Esophagus muscularis mucosa (tissue), 3 donors: ENCODE results near the gene AGAP6.

Experiments
- POLR2A ChIP-seq: fragments of 450-650 bp; IDR thresholded peaks from one replicate; pipeline ENCODE4 v1.6.1; 2017; ENCODE audit warnings: antibody characterized with exemption, moderate library complexity, mild to moderate bottlenecking, low read depth
- TF ChIP-seq, protein P1 (sequence below), 3 experiments: fragments of 200-600 bp in 2 of 3; fragments of 450-650 bp in 1 of 3; sonication (generic) in 2 of 3; IDR thresholded peaks; one replicate each; pipeline ENCODE4 v1.5.1; 2017 to 2019; ENCODE audit warnings: antibody characterized with exemption in 3 of 3, mild to moderate bottlenecking in 2 of 3, moderate library complexity in 1 of 3

DNA sequence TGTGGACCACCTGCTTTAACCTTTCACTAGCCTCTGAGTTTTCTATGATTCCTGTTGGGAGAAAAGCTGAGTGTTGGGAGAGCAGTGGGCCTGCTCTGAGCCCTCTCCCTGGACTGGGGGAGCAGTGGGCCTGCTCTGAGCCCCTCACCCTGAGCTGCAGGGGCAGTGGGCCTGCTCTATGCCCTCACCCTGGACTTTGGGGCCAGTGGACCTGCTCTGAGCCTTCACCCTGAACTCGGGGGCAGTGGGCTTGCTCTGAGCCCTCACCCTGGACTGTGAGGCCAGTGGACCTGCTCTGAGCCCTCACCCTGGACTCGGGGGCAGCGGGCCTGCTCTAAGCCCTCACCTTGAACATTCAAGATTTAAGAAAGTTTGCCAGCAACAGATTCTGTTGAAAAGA, 33.4 kb downstream of the AGAP6 start:
- TF ChIP-seq POLR2A, result no peak
- TF ChIP-seq, protein P1, sequence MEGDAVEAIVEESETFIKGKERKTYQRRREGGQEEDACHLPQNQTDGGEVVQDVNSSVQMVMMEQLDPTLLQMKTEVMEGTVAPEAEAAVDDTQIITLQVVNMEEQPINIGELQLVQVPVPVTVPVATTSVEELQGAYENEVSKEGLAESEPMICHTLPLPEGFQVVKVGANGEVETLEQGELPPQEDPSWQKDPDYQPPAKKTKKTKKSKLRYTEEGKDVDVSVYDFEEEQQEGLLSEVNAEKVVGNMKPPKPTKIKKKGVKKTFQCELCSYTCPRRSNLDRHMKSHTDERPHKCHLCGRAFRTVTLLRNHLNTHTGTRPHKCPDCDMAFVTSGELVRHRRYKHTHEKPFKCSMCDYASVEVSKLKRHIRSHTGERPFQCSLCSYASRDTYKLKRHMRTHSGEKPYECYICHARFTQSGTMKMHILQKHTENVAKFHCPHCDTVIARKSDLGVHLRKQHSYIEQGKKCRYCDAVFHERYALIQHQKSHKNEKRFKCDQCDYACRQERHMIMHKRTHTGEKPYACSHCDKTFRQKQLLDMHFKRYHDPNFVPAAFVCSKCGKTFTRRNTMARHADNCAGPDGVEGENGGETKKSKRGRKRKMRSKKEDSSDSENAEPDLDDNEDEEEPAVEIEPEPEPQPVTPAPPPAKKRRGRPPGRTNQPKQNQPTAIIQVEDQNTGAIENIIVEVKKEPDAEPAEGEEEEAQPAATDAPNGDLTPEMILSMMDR (IDR thresholded peaks at IDR 0.05), result no peak
